Hindlimb muscle (tissue), 1 donor: ENCODE results near the gene ZNF789. TPM values are rescaled to one million over a fixed set of nuclear protein-coding genes. Genes with fewer than 3 reads are reported as not detected.
"Not testable (repeated sequence)": the region's sequence is repeated elsewhere in the genome, so short reads cannot be mapped to it uniquely, and the experiment has no call there.

Experiments
- DNase-seq: peaks from one replicate; pipeline ENCODE4 v3.0.0-alpha.2; 2013
- polyA plus RNA-seq: library from polyadenylated mRNA; unstranded; fragments of 120-200 nt; gene quantifications from one replicate; pipeline ENCODE4 v1.2.1, GENCODE V29; 2013; ENCODE audit not compliant: insufficient read length

Gene ZNF789
- 32.1 TPM for polyA plus RNA-seq

DNA sequence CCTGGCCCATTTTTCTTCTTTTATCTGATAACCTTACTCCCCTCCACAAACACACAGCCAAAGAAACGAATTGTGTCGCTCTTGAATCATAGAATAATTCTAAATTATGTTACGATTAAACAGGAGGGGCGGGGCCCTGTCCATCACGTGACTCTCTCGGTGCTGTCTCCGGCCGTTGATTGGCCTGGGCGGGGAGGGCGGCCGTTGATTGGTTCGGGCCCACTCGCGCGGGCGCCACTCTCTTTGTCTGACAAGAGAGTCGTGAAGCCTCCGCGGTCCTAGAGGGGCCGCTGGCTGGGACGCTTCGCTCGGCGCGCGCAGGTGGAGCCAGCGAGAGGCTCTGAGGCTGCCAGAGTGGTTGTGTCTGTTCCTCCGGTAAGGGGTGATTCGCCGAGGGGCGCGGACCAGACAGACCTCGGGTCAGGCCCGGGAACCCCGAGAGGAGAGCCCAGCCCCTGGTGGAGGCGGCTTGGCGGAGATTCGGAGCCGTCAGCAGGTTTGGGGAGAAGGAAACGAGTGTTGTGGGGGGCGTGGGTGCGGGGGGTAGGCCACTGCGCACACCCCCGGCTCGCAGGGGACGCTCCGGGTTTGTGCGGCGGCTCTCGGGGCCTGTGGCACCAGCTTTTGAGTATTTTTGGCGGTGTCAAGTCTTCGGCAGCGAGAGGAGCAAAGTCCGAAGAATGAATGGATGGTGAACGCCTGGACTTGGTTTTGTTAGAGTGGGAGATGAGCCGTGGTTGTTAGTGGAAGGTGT is at the start of gene ZNF789:
Gene ZNF789 (plus strand): TSS at position 330 of the 754 bp plus-strand sequence. CDS start 3,567 bp downstream, outside the sequence.
- DNase-seq = peak; percentile 96

DNA sequence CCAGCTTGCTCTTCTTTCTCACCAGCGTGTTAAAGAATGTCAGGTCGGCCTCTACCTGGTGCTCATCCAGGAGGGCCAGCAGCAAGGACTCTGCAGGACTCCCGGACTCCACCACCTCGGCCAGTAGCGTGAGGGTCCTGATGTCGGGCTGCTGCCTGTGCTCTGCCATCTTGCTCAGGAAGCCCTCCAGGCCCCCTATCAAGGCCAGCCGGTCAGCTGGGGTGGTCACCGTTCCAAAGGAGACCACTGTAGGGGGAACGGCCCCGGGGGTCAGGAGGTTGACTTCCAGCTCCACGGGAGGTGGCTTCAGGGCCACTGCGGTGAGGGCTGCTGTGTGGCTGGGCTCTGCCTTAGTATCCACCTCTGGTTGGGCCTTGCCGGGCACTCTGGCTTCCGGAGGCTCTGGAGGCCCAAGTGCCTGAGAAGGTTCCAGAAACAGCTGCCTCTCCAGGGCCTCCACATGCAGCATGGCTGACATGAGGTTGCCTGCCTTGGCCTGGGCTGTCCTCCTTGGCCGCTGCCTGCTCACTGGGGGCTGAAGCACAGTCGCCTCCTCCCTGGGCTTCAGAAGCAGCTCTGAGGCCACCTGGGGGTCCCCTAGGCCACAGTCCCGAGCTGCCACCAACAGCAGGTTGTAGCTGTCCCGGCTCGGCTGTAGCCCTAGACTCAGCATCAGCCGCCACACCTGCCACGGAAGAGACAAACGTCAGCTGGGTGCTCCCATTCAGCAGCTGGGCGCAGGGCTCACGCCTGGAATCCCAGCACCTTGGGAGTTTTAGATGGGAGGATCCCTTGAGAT is 47.6 kb upstream of the ZNF789 start:
- no peak for DNase-seq

DNA sequence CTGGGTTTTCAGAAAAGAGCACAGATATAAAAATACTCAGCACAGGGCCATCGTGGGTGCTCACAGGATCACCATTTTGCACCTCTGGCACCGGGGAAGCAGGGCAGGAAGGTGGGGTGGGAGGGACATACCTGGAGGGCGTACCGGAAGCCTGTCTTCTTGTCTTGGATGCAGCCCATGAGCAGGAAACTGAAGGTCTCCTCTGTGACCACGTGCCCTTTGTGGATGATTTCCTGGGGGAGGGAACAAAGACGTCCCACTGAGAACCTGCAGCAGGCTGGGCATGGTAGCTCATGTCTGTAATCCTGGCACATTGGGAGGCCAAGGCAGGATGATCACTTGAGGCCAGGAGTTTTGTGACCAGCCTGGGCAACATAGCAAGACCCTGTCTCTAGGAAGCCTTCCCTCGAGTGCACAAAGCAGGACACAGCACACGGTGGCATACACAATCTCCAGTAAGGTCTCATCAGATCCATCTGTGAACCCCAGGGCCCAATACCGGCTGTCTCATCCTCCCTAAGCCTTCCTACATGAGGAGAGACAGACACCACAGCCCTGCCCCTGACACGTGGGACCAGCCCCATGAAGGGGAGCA is 43.6 kb upstream of the ZNF789 start:
- DNase-seq = no peak

DNA sequence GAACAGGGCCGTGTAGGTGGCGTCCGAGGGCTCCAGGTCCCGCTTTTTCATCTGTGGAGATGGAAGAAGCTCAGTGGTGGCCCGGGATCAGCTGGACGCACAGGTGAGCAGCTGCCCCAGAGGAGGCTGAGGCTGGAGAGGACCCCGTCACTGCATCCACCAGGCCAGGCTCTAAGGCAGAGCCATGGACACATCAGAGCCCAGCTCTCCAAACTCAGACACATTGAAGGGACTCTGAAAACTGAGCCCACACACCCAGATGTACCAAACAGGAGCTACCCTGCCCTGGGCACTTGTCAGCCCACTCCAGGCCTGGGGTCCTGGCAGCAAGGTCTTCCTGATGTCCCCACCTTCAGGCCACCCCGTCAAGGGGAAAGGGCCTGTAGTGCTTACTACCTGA is 42.9 kb upstream of the ZNF789 start:
- DNase-seq = no peak

DNA sequence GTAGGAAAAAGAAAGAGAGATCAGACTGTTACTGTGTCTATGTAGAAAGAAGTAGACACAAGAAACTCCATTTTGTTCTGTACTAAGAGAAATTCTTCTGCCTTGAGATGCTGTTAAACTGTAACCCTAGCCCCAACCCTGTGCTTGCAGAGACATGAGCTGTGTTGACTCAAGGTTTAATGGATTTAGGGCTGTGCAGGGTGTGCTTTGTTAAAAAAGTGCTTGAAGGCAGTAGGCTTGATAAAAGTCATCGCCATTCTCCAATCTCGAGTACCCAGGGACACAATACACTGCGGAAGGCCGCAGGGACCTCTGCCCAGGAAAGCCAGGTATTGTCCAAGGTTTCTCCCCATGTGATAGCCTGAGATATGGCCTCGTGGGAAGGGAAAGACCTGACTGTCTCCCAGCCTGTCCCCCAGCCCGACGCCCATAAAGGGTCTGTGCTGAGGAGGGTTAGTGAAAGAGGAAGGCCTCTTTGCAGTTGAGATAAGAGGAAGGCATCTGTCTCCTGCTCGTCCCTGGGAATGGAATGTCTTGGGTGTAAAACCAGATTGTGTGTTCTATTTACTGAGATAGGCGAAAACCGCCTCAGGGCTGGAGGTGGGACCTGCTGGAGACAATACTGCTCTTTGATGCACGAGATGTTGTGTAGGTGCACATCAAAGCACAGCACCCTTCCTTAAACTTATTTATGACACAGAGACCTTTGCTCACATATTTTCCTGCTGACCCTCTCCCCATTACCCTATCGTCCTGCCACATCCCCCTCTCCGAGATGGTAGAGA is 40.7 kb upstream of the ZNF789 start:
- DNase-seq = not testable (repeated sequence)

DNA sequence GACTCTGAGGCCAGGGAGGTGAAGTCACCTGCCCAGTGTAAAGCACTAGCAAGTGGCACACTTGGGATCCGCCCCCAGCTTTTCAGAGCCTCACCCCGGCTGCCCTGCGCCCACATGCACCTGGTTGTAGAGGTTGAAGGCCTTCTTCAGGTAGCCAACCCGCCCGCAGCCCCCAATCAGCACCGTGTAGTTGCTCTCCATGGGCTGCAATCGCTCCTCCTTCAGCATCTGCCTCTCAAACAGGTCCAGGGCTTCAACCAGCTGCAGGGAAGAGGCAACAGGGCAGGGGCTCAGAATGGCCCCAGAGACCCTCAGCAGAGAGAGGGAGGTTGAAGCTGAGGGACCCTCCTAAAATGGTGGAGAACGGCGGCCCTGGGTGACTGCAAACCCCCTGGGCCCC is 39.5 kb upstream of the ZNF789 start:
- DNase-seq = no peak

DNA sequence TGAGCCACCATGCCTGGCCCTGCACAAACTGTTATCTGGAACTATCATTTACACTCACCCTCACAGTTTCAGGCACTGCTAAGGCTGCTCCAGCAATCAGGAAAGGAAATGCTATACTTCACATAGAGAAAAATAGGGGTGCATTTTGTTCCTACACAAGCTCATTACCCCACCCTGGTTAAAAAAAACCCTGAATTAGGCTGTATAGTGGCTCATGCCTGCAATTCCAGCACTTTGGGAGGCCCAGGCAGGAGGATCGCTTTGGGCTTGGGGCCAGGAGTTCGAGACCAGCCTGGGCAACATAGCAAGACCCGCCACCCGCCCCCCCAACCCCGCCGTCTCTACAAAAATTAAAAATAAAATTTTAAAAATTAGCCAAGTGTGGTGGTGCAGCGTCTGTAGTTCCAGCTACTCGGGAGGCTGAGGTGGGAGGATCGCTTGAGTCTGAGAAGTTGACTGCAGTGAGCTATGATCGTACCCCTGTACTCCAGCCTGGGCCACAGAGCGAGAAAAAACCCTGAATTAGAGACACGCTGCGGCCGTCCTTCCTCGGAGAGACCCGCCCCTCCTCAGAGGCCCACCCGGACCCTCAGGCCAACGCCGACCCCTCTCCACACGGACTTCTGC is 34.6 kb upstream of the ZNF789 start:
- DNase-seq = no peak

DNA sequence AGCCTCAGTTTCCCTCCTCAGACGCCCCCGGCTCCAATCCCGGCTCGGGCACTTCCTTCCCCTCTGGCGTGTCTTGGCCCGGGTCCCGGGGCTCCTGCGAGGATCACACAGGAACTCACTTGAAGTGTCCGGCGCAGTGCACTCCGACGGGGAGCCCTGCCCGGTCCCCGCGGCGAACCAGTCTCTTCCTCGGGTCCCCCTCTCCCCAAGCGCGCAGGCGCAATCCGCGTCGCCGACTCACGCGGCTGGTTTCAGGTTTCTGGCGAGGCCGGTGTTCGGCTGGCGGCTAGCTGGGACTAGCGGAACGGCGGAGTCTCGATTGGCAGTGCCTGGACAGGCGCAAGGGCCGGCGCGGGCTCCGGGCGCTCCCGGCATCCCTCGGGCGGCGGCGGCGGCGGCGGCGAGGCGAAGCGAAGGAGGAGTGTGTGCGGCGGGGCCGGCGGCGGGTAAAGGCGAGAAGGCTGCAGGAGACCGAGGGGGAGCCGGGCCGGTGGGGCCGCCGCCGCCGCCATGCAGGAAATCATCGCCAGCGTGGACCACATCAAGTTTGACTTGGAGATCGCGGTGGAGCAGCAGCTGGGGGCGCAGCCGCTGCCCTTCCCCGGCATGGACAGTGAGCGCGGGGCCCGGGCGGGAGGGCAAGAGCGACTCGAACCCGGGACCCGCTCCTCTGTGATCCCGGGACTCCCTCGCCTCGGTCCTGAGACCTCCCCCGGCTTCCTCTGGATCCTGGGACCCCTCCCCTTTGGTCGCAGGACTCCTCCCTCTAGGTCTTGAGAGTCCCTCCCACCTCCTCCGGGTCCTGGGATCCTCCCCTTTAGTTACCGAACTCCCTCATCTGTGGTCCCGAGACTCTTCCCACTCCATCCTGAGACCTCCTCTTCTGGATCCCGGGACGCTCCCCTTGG is 33.9 kb upstream of the ZNF789 start, which contains the start of the genes CPSF4 and PTCD1:
Gene CPSF4 (plus strand): TSS at position 371 of the 908 bp plus-strand sequence. CDS start 140 bp downstream, at position 511.
Gene PTCD1 (minus strand): TSS at position 226 of the 908 bp plus-strand sequence. CDS start 3,556 bp downstream, outside the sequence.
- peak; percentile 97 for DNase-seq

DNA sequence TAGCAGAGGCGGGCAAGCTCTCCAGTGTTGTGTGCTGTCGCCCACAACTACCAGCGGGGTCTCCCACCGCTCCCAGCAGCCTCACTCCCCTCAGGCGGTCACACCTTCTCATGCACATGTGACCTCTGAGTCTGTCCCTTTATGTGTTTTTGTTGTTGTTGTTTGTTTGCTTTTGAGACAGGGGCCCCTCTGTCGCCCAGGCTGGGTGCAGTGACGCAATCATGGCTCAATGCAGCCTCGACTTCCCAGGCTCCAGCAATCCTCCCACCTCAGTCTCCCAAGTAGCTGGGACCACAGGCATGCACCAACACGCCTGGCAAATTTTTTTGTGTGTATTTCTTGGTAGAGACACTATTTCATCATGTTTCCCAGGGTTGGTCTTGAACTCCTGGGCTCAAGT is 32.5 kb upstream of the ZNF789 start:
- DNase-seq = no peak

DNA sequence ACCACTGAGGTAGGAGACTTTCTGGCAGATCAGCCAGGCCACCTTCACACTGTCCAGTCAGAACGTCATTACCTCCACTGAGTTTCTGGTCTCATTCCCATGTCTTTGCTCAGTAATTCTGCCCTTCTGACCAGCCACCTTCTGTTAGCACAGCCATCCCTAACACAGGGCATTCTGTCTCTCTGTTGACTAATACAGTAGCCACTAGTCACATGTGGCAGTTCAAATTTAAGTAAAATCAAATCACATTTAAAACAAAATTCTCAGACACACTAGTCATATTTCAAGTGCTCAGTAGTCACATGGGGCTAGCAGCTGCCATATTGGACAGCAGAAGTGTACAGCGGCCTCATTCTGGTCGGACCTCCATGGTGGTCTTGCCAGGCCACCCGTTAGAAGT is 26.6 kb upstream of the ZNF789 start:
- no peak for DNase-seq

DNA sequence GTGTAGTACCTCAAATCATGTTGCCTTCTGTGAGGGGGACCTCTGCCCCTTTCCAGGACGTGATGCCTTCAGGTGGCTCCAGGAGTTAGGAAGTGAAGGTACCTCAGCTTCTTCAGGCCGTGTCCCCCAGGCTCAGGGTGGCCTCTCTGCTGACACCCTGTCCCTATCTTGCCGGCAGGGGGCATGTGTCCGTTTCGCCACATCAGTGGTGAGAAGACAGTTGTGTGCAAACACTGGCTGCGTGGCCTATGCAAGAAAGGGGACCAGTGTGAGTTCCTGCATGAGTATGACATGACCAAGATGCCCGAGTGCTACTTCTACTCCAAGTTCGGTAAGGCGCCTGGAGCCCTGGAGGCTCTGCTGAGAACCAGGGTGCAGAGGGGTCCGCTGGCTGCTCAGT is 24.7 kb upstream of the ZNF789 start:
- no peak for DNase-seq

DNA sequence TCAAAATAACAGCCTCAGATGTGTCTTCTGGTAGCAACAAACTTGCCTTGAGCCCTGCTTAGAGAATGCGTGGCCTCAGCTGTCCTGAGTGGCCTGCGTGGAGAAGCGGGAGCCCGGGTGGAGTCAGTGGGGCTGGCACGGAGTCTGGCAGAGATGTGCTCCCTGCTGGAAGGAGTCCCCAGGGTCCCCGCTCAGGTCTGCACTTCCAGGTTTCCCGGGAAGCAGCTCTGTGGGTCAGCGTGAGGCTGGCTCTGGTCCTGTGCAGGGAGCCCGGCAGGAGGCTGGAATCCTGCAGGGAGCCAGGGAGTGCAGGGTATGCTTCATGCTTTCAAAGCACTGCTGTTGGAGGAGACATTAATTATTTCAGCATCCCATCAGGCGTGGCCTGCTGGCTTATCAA is 23.8 kb upstream of the ZNF789 start:
- no peak for DNase-seq

DNA sequence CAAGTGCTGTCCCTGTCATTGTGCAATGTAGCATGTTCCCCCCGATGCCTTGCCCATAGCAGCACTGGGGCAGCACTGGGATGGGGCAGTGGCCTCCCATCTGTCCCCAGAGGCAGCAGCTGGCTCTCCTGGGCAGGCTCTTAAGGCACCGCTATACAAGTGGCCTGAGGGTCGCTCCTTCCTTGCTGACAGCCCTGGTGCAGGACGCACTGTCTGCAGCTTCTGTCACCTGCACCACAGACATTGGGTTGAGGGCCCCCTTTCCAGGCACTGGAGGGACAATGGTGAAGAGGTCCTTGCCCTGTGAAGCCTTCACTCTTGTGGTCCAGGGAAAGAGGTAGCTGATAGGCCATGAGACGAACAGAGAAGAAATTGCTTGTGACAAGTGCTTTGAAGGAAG is 23.4 kb upstream of the ZNF789 start:
- no peak for DNase-seq

DNA sequence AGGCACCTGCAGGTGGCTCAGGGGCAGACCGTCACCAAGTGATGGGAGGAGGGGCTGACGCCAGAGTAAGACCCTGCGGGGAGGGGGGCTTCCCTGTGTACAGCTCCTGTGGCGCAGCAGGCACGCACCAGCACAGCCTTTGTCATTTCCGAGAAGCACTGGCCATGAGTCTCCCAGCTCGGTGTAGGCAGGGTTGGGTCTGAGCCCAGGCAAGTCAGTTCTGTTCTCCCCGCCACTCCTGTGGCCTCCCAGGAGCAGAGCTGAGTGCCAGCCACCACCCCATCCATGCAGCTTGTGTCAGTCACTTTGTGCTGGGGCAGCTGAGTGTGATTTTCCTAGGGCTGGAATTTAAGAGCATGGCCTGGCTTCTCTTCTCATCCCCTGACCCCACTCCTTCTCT is 20.8 kb upstream of the ZNF789 start:
- DNase-seq = no peak

DNA sequence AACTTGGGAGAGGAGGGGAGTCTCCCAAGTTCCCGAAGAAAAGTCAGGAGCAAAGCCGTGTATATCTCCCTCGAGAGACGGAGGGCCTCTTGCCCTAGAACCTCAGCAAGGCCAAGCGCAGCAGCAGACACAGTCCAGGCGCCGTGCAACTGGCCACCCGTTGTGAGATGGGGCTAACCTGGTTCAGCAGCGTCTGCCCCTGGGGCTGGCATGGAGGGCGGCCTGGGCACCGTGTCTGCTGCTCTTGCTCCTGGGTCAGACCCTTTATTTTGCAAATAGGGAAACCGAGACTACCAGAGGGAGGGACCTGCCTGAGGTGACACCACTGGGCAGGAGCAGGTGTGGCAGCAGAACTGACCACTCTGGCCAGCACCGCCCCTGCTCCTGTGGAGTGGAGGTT is 20.1 kb upstream of the ZNF789 start:
- DNase-seq = no peak

DNA sequence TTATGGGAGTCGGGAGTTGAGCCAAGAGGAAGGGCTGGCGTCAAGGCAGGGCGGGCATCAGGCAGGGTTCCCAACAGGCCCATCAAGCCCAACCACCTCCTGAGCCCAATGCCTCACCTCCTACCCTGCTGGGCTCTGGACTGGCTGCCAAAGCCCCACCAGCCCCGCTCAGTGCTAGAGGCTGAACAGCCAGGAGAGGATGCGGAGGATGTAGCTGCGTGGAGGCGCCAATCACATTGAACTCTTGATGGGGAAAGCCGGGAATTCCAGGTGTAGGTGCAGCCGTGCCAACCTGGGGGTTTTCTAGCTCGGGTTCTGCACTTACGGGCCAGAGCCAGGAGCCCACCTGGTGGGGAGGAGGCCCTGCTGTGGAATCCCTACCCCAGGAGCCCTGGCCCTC is 19.6 kb upstream of the ZNF789 start:
- no peak for DNase-seq

DNA sequence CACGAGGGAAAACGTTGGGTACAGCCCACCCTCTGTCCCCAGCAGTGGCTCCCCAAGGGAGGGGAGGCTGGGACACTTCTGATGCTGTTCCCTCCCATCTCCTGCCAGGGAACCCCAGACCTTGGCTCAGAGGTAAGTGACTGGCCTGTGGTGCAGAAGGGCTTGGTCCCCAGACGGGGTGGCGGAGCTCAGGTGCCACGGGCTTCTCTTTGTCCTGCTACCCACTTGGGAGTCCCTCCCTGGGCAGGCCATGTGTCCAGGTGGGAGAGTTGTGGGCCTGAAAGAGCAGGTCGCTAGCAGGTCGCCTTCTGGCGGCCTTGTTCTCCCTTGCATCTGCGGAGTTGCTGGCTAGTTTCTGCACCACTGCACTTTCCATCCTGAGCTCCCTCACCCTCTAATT is 16.8 kb upstream of the ZNF789 start:
- DNase-seq = no peak

DNA sequence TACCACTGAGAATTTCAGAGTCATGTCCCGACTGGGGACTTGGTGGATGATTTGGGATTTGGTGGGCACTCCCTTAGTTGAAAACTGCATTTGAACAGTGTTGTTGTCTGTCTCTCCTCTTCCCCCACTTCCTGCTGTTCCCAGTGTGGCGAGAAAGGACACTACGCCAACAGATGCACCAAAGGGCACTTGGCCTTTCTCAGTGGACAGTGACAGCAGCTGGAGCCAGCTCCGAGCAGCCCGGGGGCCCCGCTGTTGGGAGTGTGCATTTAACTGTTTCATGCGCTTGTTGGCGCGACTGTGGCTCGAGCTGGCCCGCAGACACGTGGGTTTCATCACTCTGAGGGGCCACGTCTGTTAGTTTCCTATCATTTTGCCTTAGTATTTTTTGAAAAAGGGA is 16.4 kb upstream of the ZNF789 start:
- no peak for DNase-seq

DNA sequence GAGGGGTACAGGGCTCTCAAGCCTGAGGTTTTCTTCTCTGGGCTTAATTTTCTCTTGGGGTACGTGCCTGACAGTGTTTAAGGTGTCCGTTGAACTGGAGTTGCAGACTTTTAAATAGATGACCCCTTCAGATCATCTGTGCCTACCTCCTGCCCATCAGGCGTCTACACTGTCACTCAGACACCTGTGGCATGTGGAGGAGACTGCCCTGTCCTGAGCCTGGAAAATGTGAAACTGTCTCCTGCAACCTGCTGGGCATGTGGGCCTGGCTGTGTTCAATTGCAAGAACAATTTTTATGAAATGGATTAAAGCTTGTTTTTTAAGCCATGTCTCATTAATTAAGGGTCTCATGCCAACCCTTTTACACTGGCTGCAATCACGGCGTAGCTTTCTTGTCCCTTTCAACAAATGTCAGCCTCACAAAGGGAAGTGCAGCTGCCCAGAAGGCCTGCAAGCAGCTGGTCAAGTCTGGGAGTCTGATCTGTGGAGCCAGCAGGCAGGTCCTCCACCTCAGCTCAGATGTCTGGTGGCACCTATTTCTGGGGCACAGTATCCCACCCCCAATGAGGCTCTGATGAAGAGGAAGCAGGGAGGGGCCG is 15.5 kb upstream of the ZNF789 start:
- no peak for DNase-seq
